GM21529 (cell line): ENCODE data around the gene CAMSAP2.
A peak's percentile ranks its signal among the peaks of the same experiment; 100 is the strongest.

Experiments used
- ATAC-seq: cut with Tn5 transposase; IDR thresholded peaks from one replicate; pipeline ENCODE4 v1.9.1; 2021; ENCODE audit not compliant: unreplicated experiment

The CAMSAP2 gene

GRCh38 chr1:200837931-200838571 lies 99.4 kb downstream of the CAMSAP2 start:
- ATAC-seq: no peak

GRCh38 chr1:200838676-200839445 lies 100.2 kb downstream of the CAMSAP2 start:
- no peak for ATAC-seq

GRCh38 chr1:200845360-200845759 lies 106.7 kb downstream of the CAMSAP2 start:
- ATAC-seq: no peak

GRCh38 chr1:200846398-200846797 lies 107.7 kb downstream of the CAMSAP2 start:
- no peak for ATAC-seq

GRCh38 chr1:200849430-200849829 lies 110.7 kb downstream of the CAMSAP2 start:
- ATAC-seq: no peak

- ATAC-seq: no peak
These were observed 111.9 kb downstream of the CAMSAP2 start for GRCh38 chr1:200850554-200850953.

GRCh38 chr1:200856716-200857357 lies 118.1 kb downstream of the CAMSAP2 start:
- no peak for ATAC-seq

GRCh38 chr1:200857804-200858203 lies 119.1 kb downstream of the CAMSAP2 start:
- ATAC-seq: no peak

GRCh38 chr1:200861937-200862647 lies 123.4 kb downstream of the CAMSAP2 start:
- no peak for ATAC-seq

GRCh38 chr1:200862713-200863415 lies 124.2 kb downstream of the CAMSAP2 start:
- no peak for ATAC-seq

- no peak for ATAC-seq
These were observed 127.4 kb downstream of the CAMSAP2 start for GRCh38 chr1:200866116-200866515.

GRCh38 chr1:200866521-200866920 lies 127.8 kb downstream of the CAMSAP2 start:
- peak; percentile 79 for ATAC-seq

GRCh38 chr1:200867018-200867811 lies 128.5 kb downstream of the CAMSAP2 start:
- ATAC-seq: no peak

- ATAC-seq: no peak
These were observed 130.7 kb downstream of the CAMSAP2 start for GRCh38 chr1:200869376-200869752.

- ATAC-seq: peak; percentile 55
These were observed 131.2 kb downstream of the CAMSAP2 start for GRCh38 chr1:200869753-200870391.

- no peak for ATAC-seq
These were observed 133.9 kb downstream of the CAMSAP2 start, which contains the start of gene GPR25 for GRCh38 chr1:200872446-200873115. Gene GPR25 (plus strand): TSS chr1:200872981. CDS start chr1:200873038, 57 bp downstream.

- no peak for ATAC-seq
These were observed 134.5 kb downstream of the CAMSAP2 start for GRCh38 chr1:200873116-200873670.

GRCh38 chr1:200873671-200874397 lies 135.1 kb downstream of the CAMSAP2 start:
- ATAC-seq: no peak
